Bronchial epithelial cell (primary cell): ENCODE measurements around the gene GRK6. TPM values are rescaled to one million over a fixed set of nuclear protein-coding genes. Genes with fewer than 3 reads are reported as not detected.
A peak's percentile ranks its signal among the peaks of the same experiment; 100 is the strongest.

Experiments
- DNase-seq: peaks from one replicate; pipeline ENCODE4 v3.0.0-alpha.2; 2010; ENCODE audit warnings: low read depth
- FAIRE-seq: peaks from 2 replicates; lab custom pipeline; 2011; peaks lifted over from hg19 to GRCh38; lab: Jason Lieb, UNC
- H3K27me3 ChIP-seq: 2 replicates; pipeline ENCODE4 v1.5.1; 2011; ENCODE audit warnings: low read length; ENCODE audit not compliant: control insufficient read depth, insufficient read depth
- H3K36me3 ChIP-seq: 2 replicates; pipeline ENCODE4 v1.5.1; 2011; ENCODE audit warnings: low read length; ENCODE audit not compliant: control insufficient read depth, insufficient read depth
- H3K4me3 ChIP-seq: 2 replicates; pipeline ENCODE4 v1.5.1; 2011; ENCODE audit warnings: mild to moderate bottlenecking, low read depth, low read length, control low read depth
- total RNA-seq: library from RNA; depleted of rRNA; stranded (reverse); fragments of >200 nt; gene quantifications from 2 replicates; pipeline ENCODE4 v1.2.1, GENCODE V29; 2014
- TF ChIP-seq, protein P1 (sequence below): IDR thresholded peaks from 2 replicates; pipeline ENCODE4 v1.5.1; 2011; ENCODE audit warnings: mild to moderate bottlenecking, moderate library complexity, low read length, control low read depth, inconsistent platforms; ENCODE audit not compliant: insufficient read depth, severe bottlenecking

GRK6 gene
- total RNA-seq, 1 donor from 2014 or later = 22.9 TPM

DNA sequence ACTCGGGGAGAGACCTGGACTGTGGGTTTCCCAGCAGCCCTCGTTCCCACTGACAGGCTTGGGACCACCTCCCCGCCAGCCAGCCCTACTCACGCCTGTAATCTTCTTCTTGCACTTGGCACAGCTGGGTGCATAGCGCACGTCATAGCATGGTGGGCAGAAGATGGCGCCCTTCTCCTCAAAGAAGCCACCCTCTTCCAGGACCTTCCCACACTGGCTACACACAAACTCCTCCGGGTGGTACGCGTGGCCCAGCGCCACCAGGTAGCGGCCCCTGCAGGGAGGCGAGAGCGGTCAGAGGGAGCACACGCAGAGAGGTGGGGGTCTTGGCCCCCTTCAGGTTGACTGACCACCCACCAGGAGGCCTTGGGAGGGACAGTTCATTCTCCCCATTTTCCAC, 61.5 kb downstream of the GRK6 start:
- no peaks in the 10 kb centered on the region for H3K27me3 ChIP-seq
- H3K4me3 ChIP-seq = no peak overlapping the region
- no peak for DNase-seq
- TF ChIP-seq, protein P1, sequence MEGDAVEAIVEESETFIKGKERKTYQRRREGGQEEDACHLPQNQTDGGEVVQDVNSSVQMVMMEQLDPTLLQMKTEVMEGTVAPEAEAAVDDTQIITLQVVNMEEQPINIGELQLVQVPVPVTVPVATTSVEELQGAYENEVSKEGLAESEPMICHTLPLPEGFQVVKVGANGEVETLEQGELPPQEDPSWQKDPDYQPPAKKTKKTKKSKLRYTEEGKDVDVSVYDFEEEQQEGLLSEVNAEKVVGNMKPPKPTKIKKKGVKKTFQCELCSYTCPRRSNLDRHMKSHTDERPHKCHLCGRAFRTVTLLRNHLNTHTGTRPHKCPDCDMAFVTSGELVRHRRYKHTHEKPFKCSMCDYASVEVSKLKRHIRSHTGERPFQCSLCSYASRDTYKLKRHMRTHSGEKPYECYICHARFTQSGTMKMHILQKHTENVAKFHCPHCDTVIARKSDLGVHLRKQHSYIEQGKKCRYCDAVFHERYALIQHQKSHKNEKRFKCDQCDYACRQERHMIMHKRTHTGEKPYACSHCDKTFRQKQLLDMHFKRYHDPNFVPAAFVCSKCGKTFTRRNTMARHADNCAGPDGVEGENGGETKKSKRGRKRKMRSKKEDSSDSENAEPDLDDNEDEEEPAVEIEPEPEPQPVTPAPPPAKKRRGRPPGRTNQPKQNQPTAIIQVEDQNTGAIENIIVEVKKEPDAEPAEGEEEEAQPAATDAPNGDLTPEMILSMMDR = no peak
- H3K36me3 ChIP-seq = peaks cover 67% of the 10 kb centered on the region
- FAIRE-seq = peak; percentile 83

DNA sequence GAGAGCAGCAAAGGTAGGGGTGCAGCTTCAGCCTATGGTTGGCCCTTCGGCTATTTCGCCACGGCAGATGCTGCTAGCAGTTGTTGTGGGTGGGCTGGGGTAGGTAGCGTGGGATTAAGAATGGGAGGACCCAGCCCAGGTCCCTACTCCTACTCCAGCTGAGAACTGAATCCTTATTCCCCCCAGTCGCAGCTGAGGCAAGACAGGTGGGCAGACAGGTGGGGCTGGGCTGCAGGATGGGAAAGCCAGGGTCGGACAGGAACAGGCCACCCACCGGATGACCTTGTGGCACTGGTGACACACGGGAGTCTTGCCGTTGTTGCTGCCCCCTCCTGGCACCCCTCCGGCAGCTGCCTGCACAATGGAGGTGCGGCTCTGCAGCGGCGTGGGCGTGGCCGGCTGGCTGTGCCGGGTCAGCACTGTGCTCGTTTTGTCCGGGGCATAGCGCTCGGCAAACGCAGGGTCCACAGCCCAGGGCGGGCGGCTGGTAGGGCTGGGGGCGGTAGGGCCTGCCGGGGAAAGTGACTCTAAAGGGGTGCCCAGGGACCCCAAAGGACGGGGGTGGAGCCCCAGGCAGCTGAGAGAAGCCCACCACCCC, 62.7 kb downstream of the GRK6 start:
- no peak overlapping the region for H3K4me3 ChIP-seq
- no peaks in the 10 kb centered on the region for H3K27me3 ChIP-seq
- TF ChIP-seq, protein P1 = no peak
- no peak for FAIRE-seq
- no peak for DNase-seq
- peaks cover 66% of the 10 kb centered on the region for H3K36me3 ChIP-seq

DNA sequence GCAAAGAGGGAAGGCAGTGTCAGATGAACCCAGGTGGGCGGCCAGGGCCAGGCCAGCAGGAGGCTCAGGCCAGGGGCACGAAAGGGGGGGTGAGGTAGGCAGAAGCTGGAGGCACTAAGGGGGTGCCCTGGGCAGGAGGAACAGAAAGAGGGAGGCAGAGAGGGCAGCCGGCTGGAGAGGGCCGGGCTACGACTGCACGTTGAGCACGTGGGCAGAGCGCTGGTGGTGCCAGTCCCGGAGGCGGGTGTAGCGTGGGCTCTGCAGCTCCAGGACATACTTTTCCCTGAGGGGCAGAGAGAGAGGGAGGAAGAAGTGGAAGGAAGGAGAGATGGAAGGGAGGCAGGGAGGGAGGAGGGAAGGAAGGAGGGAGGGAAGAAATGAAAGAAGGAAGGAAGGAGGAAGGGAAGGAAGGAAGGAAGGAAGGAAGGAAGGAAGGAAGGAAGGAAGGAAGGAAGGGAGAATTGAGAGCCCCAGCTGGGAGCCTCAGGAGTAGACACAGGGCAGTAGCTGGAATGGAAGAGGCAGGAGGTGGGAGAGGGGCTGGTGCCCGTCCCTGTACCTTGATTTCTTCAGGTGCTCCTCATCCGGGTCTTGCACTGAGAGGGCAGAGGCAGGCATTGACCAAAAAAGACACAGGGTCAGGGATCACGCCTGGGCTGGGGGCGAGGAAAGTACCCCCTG, 64.0 kb downstream of the GRK6 start:
- DNase-seq (no peak), FAIRE-seq (no peak)
- TF ChIP-seq, protein P1 = no peak
- Histone ChIP-seq H3K27me3 (no peaks in the 10 kb centered on the region), H3K4me3 (no peak overlapping the region), H3K36me3 (peaks cover 56% of the 10 kb centered on the region)

DNA sequence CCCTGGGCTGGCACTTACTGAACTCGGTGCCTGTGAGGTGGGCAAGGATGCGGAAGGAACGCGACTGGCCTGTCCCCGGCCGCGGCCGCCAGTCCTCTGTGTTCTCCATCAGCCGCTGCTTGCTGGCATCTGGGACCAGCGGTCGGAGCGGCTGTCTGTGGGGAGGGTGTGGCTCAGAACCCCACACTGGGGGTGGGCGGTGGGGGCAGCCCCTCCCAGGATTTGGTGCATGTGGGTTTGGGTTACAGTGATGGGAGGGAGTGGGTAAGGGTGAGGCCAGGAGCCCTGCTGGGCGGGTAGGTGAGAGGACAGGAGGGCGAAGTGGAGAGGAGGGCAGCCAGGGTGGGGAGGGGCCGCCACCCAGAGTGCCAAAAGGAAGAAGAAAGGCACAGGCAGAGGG, 64.5 kb downstream of the GRK6 start:
- no peaks in the 10 kb centered on the region for H3K27me3 ChIP-seq
- FAIRE-seq (no peak), DNase-seq (no peak)
- TF ChIP-seq, protein P1 = no peak
- no peak overlapping the region for H3K4me3 ChIP-seq
- peaks cover 58% of the 10 kb centered on the region for H3K36me3 ChIP-seq

DNA sequence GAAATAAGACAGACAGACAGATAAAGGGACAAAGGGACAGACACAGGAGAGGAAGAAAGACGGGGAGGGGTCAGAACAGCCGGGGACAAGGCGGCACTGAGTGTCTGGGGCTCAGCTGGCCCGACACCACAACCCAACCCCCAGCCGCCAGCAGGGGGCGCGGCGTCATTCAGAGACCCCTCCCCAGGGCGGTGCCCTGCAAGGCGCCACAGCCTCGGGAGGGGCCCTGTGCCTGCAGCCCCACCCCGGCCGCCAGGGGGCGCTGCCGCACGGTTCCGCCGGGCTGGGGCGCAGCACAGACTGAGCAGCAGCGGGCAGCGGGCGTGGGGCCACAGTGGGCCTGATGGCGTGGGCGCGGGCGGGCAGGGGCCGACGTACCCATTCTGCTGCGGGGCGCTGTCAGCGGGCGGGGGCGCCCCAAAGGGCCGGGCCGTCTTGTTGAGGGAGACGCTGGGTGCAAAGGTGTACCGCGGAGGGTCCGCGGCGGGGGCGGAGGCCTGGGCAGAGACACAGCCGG, 65.0 kb downstream of the GRK6 start:
- FAIRE-seq (no peak), DNase-seq (no peak)
- TF ChIP-seq, protein P1 = peak; percentile 72
- Histone ChIP-seq H3K27me3 (no peaks in the 10 kb centered on the region), H3K36me3 (peaks cover 56% of the 10 kb centered on the region), H3K4me3 (no peak overlapping the region)
